ENCODE measurements around the gene RNASEH2C.
"Not testable (repeated sequence)": the region's sequence is repeated elsewhere in the genome, so short reads cannot be mapped to it uniquely, and the experiment has no call there.

RNASEH2C gene

GRCh38 chr11:65739022-65739421, 18.4 kb upstream of the RNASEH2C start:
- DNase-seq (ENCODE audit: low read depth, low spot score) = no peak
- ChIA-PET CTCF (no interaction called here), POLR2A (no interaction called here)
- H3K4me3 ChIP-seq (ENCODE audit: low read depth, low read length) = no peak overlapping the region
- no peak for TF ChIP-seq CTCF (IDR thresholded peaks at IDR 0.05; ENCODE audit: insufficient read depth, low read length, missing control alignments)

- POLR2A ChIA-PET = no interaction called here
- CTCF ChIA-PET = interaction anchor here (1.3 to 2.4 kb wide), 3 partner anchors 8 to 33 kb away, joined by 4 to 9 read pairs (median 6); partner anchors contain the start of gene KAT5
- H3K4me3 ChIP-seq (ENCODE audit: low read depth, low read length) = no peak overlapping the region
- DNase-seq (ENCODE audit: low read depth, low spot score) = no peak
- no peak for TF ChIP-seq CTCF (IDR thresholded peaks at IDR 0.05; ENCODE audit: insufficient read depth, low read length, missing control alignments)
Observed at GRCh38 chr11:65736810-65737209, 16.2 kb upstream of the RNASEH2C start.

GRCh38 chr11:65735111-65735510, 14.5 kb upstream of the RNASEH2C start:
- H3K4me3 ChIP-seq (ENCODE audit: low read depth, low read length); POLR2A ChIA-PET; DNase-seq (ENCODE audit: low read depth, low spot score): not testable (repeated sequence)
- CTCF ChIA-PET = interaction anchor here (0.8 to 2.3 kb wide), 3 partner anchors 23 to 45 kb away, joined by 3 to 6 read pairs (median 4); partner anchors contain the start of genes AP5B1 and KAT5

- ChIA-PET POLR2A (no interaction called here), CTCF (interaction anchor here (0.6 kb wide), 1 partner anchor 88 kb away, joined by 3 read pairs; no protein-coding TSS in a partner anchor)
- TF ChIP-seq CTCF (IDR thresholded peaks at IDR 0.05; ENCODE audit: insufficient read depth, low read length, missing control alignments) = no peak
- H3K4me3 ChIP-seq (ENCODE audit: low read depth, low read length) = no peak overlapping the region
- no peak for DNase-seq (ENCODE audit: low read depth, low spot score)
Observed at GRCh38 chr11:65730461-65730860, 9.9 kb upstream of the RNASEH2C start.

GRCh38 chr11:65727865-65728264, 7.3 kb upstream of the RNASEH2C start:
- no peak overlapping the region for H3K4me3 ChIP-seq (ENCODE audit: low read depth, low read length)
- ChIA-PET POLR2A (interaction anchor here (1.6 kb wide), 1 partner anchor 15 kb away, joined by 5 read pairs; no protein-coding TSS in a partner anchor), CTCF (interaction anchor here (0.6 to 2.6 kb wide), 5 partner anchors 10 to 90 kb away, joined by 3 to 10 read pairs (median 6); partner anchors contain the start of gene AP5B1)
- no peak for DNase-seq (ENCODE audit: low read depth, low spot score)
- TF ChIP-seq CTCF (IDR thresholded peaks at IDR 0.05; ENCODE audit: insufficient read depth, low read length, missing control alignments) = no peak

- TF ChIP-seq CTCF (IDR thresholded peaks at IDR 0.05; ENCODE audit: insufficient read depth, low read length, missing control alignments) = no peak
- ChIA-PET POLR2A (no interaction called here), CTCF (interaction anchor here (1.5 to 2.6 kb wide), 4 partner anchors 12 to 91 kb away, joined by 3 to 10 read pairs (median 7); no protein-coding TSS in a partner anchor)
- no peak overlapping the region for H3K4me3 ChIP-seq (ENCODE audit: low read depth, low read length)
- no peak for DNase-seq (ENCODE audit: low read depth, low spot score)
Observed at GRCh38 chr11:65726660-65727059, 6.1 kb upstream of the RNASEH2C start.

- POLR2A ChIA-PET = interaction anchor here (0.5 kb wide), 1 partner anchor 126 kb away, joined by 3 read pairs; no protein-coding TSS in a partner anchor
- CTCF ChIA-PET = interaction anchor here (2.3 to 4.3 kb wide), 3 partner anchors 11 to 95 kb away, joined by 10 to 28 read pairs (median 16); partner anchors contain the start of gene KAT5
- no peak overlapping the region for H3K4me3 ChIP-seq (ENCODE audit: low read depth, low read length)
- TF ChIP-seq CTCF (IDR thresholded peaks at IDR 0.05; ENCODE audit: insufficient read depth, low read length, missing control alignments) = no peak
- DNase-seq (ENCODE audit: low read depth, low spot score) = no peak
Observed at GRCh38 chr11:65722261-65722660, 1.7 kb upstream of the RNASEH2C start.

Measured in AG04449 (cell line).